ENCODE data around the gene EMC10. TPM values are rescaled to one million over a fixed set of nuclear protein-coding genes. Genes with fewer than 3 reads are reported as not detected.

Gene EMC10
- polyA plus RNA-seq, 1 of the 3 experiments (the other 2 are of a cell fraction), result 218 TPM

- Histone ChIP-seq H3K79me2 (ENCODE audit: insufficient read depth) (peaks cover 14% of the 10 kb centered on the region; the same call in 1 of the 2 replicates), H3K9me2 (no peaks in the 10 kb centered on the region), H3K9me3 (no peaks in the 10 kb centered on the region), H3K27ac (ENCODE audit: low read depth in 2 of 2, low read length in 1 of 2) (peak overlapping the region; percentile 71 to 89; a peak in 3 of 4 replicates), H3K36me3 (replicated peaks in 1 of 2; ENCODE audit: control insufficient read depth in 1 of 2, insufficient read depth in 2 of 2, low read length in 1 of 2) (no peaks in the 10 kb centered on the region), H3F3A (replicated peaks; ENCODE audit: insufficient read depth) (no peaks in the 10 kb centered on the region), H3K4me1 (ENCODE audit: control insufficient read depth in 1 of 2, insufficient read depth in 2 of 2, low read depth in 1 of 2, low read length in 1 of 2) (peaks cover 0 to 41% of the 10 kb centered on the region in 2 experiments; a peak in 1 of 4 replicates), H3K27me3 (ENCODE audit: insufficient read depth) (no peaks in the 10 kb centered on the region), H3K4me2 (peak overlapping the region; percentile 98), H3K9ac (peak overlapping the region; percentile 89), H2AFZ (ENCODE audit: low read depth) (peak overlapping the region; percentile 78; the same call in 1 of the 2 replicates), H3K4me3 (ENCODE audit: low read depth in 2 of 2, low read length in 1 of 2) (peak overlapping the region; percentile 83 to 88), H4K20me1 (ENCODE audit: insufficient read depth) (no peaks in the 10 kb centered on the region)
- CTCF ChIA-PET, result interaction anchor here (0.8 to 6.1 kb wide), 4 partner anchors 10 to 142 kb away, joined by 4 to 54 read pairs (median 11); no protein-coding TSS in a partner anchor
- no peak for DNase-seq
- 3% methylated on average over 10 of the region's 10 CpGs for WGBS (ENCODE audit: low lambda C conversion rate)
- POLR2A ChIA-PET, result interaction anchor here (1.0 to 2.5 kb wide), 5 partner anchors 10 to 153 kb away, joined by 3 to 9 read pairs (median 4); partner anchors contain the start of genes NR1H2 and POLD1
- TF ChIP-seq RFX5 (IDR thresholded peaks at IDR 0.05; ENCODE audit: low read length), result peak; percentile 27
- TF ChIP-seq MXI1 (IDR thresholded peaks at IDR 0.05; ENCODE audit: low read depth, low read length), result peak; percentile 88
- TF ChIP-seq GATA2 (CRISPR knock-in tag; IDR thresholded peaks at IDR 0.05), result no peak
Observed at GRCh38 chr19:50510700-50511068, 34.4 kb downstream of the EMC10 start.

GRCh38 chr19:50511069-50511822 lies 34.9 kb downstream of the EMC10 start, which contains the start of gene JOSD2:
Gene JOSD2 (minus strand): TSS chr19:50511191. CDS start chr19:50510431, 760 bp downstream.
- DNase-seq, result peak; percentile 94
- Histone ChIP-seq H4K20me1 (ENCODE audit: insufficient read depth) (no peaks in the 10 kb centered on the region), H3K9me2 (no peaks in the 10 kb centered on the region), H3F3A (replicated peaks; ENCODE audit: insufficient read depth) (no peaks in the 10 kb centered on the region), H3K27ac (ENCODE audit: low read depth in 2 of 2, low read length in 1 of 2) (peak within 1 kb of the TSS; percentile 71 to 93; a peak in 3 of 4 replicates), H3K27me3 (ENCODE audit: insufficient read depth) (no peaks in the 10 kb centered on the region), H3K4me3 (ENCODE audit: low read depth in 2 of 2, low read length in 1 of 2) (peak within 1 kb of the TSS; percentile 83 to 88), H3K4me2 (peak within 1 kb of the TSS; percentile 98), H2AFZ (ENCODE audit: low read depth) (peak within 1 kb of the TSS; percentile 78; the same call in 1 of the 2 replicates), H3K9me3 (no peaks in the 10 kb centered on the region), H3K79me2 (ENCODE audit: insufficient read depth) (peaks cover 14% of the 10 kb centered on the region; the same call in 1 of the 2 replicates), H3K36me3 (replicated peaks in 1 of 2; ENCODE audit: control insufficient read depth in 1 of 2, insufficient read depth in 2 of 2, low read length in 1 of 2) (no peaks in the 10 kb centered on the region), H3K4me1 (ENCODE audit: control insufficient read depth in 1 of 2, insufficient read depth in 2 of 2, low read depth in 1 of 2, low read length in 1 of 2) (peaks cover 0 to 41% of the 10 kb centered on the region in 2 experiments; a peak in 1 of 4 replicates), H3K9ac (peak within 1 kb of the TSS; percentile 89)
- ChIA-PET POLR2A (interaction anchor here (1.0 to 2.5 kb wide), 5 partner anchors 11 to 154 kb away, joined by 3 to 9 read pairs (median 4); partner anchors contain the start of genes NR1H2 and POLD1), CTCF (interaction anchor here (0.8 to 6.1 kb wide), 4 partner anchors 11 to 142 kb away, joined by 4 to 54 read pairs (median 11); no protein-coding TSS in a partner anchor)
- TF ChIP-seq CHD2 (IDR thresholded peaks at IDR 0.05; ENCODE audit: low read length, partially characterized antibody) (peak; percentile 99), NRF1 (IDR thresholded peaks at IDR 0.05; ENCODE audit: low read depth, low read length) (peak; percentile 58), ELF1 (IDR thresholded peaks at IDR 0.05) (peak; percentile 96), ZBTB33 (IDR thresholded peaks at IDR 0.05; ENCODE audit: borderline replicate concordance, low read depth) (peak; percentile 99), USF1 (IDR thresholded peaks at IDR 0.05; ENCODE audit: borderline replicate concordance, low read depth) (peak; percentile 61; the same call in 1 of the 2 replicates), MAX (IDR thresholded peaks at IDR 0.05; ENCODE audit: low read depth) (peak; percentile 97), SIN3A (IDR thresholded peaks at IDR 0.05; ENCODE audit: borderline replicate concordance, low read depth, low read length) (peak; percentile 25; the same call in 1 of the 2 replicates), MXI1 (IDR thresholded peaks at IDR 0.05; ENCODE audit: low read depth, low read length) (peak; percentile 72), POLR2AphosphoS5 (IDR thresholded peaks at IDR 0.05; ENCODE audit: low read depth, low read length) (peak; percentile 29; the same call in 1 of the 2 replicates), PBX3 (IDR thresholded peaks at IDR 0.05) (0 out of 2 replicates have a peak, but pooled peaks have one; percentile 5), RXRA (IDR thresholded peaks at IDR 0.05; ENCODE audit: borderline replicate concordance, low read depth) (no peak), GABPA (IDR thresholded peaks at IDR 0.05; ENCODE audit: low read depth) (peak; percentile 86), FOXJ3 (CRISPR knock-in tag; IDR thresholded peaks at IDR 0.05) (no peak; the same call in 1 of the 2 replicates), TAF1 (IDR thresholded peaks at IDR 0.05; ENCODE audit: borderline replicate concordance, low read depth, low read length) (no peak), GATA2 (CRISPR knock-in tag; IDR thresholded peaks at IDR 0.05) (no peak)
- under 1% methylated on average over 43 of the region's 69 CpGs for WGBS (ENCODE audit: low lambda C conversion rate)

All from SK-N-SH (cell line).